Glutamatergic neuron (in vitro differentiated cells): ENCODE measurements around the gene SUMF1. TPM values are rescaled to one million over a fixed set of nuclear protein-coding genes. Genes with fewer than 3 reads are reported as not detected.
A peak's percentile ranks its signal among the peaks of the same experiment; 100 is the strongest.

Experiments
- DNase-seq: peaks from one replicate; pipeline ENCODE4 v3.0.0; 2022
- H3K27ac Mint-ChIP-seq: one replicate; pipeline ENCODE4 v1.8.0; 2020; ENCODE audit warnings: mild to moderate bottlenecking, mixed read lengths, inconsistent platforms; ENCODE audit not compliant: unreplicated experiment
- H3K27me3 Mint-ChIP-seq: one replicate; pipeline ENCODE4 v1.8.0; 2020; ENCODE audit warnings: mild to moderate bottlenecking, moderate library complexity, mixed read lengths, inconsistent platforms; ENCODE audit not compliant: unreplicated experiment
- H3K36me3 Mint-ChIP-seq: one replicate; pipeline ENCODE4 v1.8.0; 2020; ENCODE audit warnings: mild to moderate bottlenecking, mixed read lengths, inconsistent platforms; ENCODE audit not compliant: unreplicated experiment
- H3K4me1 Mint-ChIP-seq: one replicate; pipeline ENCODE4 v1.8.0; 2020; ENCODE audit warnings: mild to moderate bottlenecking, low read depth, mixed read lengths, inconsistent platforms; ENCODE audit not compliant: unreplicated experiment
- H3K4me3 Mint-ChIP-seq: one replicate; pipeline ENCODE4 v1.8.0; 2020; ENCODE audit warnings: mild to moderate bottlenecking, mixed read lengths, inconsistent platforms; ENCODE audit not compliant: unreplicated experiment
- H3K9me3 Mint-ChIP-seq: one replicate; pipeline ENCODE4 v1.8.0; 2020; ENCODE audit warnings: mild to moderate bottlenecking, moderate library complexity, mixed read lengths, inconsistent platforms; ENCODE audit not compliant: unreplicated experiment
- CTCF ChIP-seq: fragments of 200-600 bp; sonication (generic); IDR thresholded peaks from one replicate; pipeline ENCODE4 v1.5.0; 2021; ENCODE audit not compliant: partially characterized antibody, unreplicated experiment
- total RNA-seq: library from RNA; stranded (reverse); fragmentation: NEBNext Ultra II Directional; extraction: Animal tissue kit (Norgen Biotek cat#: 25700); gene quantifications from one replicate; pipeline ENCODE4 v1.2.1, GENCODE V29; 2021; ENCODE audit not compliant: unreplicated experiment

Gene SUMF1
- total RNA-seq, 1 donor from 2014 or later = 7.2 TPM

DNA sequence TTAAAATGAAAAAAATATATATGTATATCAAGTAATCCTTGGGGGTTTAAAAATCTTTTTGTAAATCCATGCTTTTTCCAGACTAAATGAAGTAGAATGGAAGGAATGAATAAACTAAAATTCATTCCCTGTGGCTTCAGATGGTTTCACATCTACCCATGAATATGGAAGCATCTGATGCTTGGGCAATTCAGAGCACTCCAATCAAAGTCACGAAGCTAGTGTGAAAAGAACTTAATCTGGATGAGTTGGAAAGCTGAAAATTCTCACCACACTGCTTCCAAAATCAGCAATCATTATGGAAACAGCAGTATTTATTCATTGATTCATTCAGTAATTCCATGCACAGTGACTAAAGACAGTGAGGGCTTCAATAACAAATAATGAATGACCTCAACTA, 55.2 kb downstream of the SUMF1 start:
- peaks cover 31% of the 10 kb centered on the region for H3K4me1 Mint-ChIP-seq
- H3K36me3 Mint-ChIP-seq = no peaks in the 10 kb centered on the region
- H3K27ac Mint-ChIP-seq = no peak overlapping the region
- no peaks in the 10 kb centered on the region for H3K9me3 Mint-ChIP-seq
- H3K4me3 Mint-ChIP-seq = no peak overlapping the region
- no peak for DNase-seq
- TF ChIP-seq CTCF = no peak
- no peaks in the 10 kb centered on the region for H3K27me3 Mint-ChIP-seq

DNA sequence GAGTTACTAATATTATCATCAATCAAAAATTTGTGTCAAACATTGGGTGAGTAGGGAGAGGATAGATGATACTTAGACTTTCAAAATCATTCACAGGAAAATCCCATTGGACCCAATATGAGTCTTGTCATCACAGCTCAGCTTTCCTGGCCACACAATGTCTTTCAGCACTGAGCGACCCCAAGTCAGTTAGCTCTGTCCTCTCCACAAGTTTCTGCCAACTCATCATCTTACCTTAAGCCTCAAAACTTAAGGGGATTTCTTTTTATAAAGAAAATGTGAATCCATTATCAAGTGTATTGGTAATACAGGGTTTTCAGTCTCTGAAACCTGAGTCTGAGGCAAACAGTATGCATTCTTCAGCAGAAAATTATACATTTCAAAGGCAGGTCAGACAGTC, 55.8 kb downstream of the SUMF1 start:
- H3K36me3 Mint-ChIP-seq = no peaks in the 10 kb centered on the region
- peaks cover 31% of the 10 kb centered on the region for H3K4me1 Mint-ChIP-seq
- no peaks in the 10 kb centered on the region for H3K27me3 Mint-ChIP-seq
- H3K27ac Mint-ChIP-seq = no peak overlapping the region
- H3K4me3 Mint-ChIP-seq = no peak overlapping the region
- no peaks in the 10 kb centered on the region for H3K9me3 Mint-ChIP-seq
- DNase-seq = no peak
- TF ChIP-seq CTCF = no peak

DNA sequence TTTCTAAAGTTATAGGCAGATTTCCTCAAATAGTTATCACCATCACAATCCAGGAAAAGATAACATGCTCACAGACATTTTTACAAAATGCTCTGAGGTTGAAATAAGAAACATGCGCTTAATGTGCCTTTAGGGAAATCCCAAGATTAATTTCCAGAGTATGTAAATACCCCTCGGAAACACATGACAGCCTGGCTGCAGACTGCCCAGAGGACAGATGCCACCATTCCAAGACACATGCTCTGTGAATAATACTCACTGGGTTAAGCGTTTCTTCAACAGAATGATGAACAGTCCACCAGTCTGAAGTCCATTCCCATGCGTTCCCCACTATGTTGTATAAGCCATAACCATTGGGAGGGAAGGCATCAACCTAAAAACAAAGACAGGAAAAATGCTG, 56.5 kb downstream of the SUMF1 start:
- peak overlapping the region; percentile 46 for H3K27ac Mint-ChIP-seq
- no peak for TF ChIP-seq CTCF
- H3K9me3 Mint-ChIP-seq = no peaks in the 10 kb centered on the region
- H3K36me3 Mint-ChIP-seq = no peaks in the 10 kb centered on the region
- no peak for DNase-seq
- H3K4me1 Mint-ChIP-seq = peaks cover 31% of the 10 kb centered on the region
- no peak overlapping the region for H3K4me3 Mint-ChIP-seq
- H3K27me3 Mint-ChIP-seq = no peaks in the 10 kb centered on the region

DNA sequence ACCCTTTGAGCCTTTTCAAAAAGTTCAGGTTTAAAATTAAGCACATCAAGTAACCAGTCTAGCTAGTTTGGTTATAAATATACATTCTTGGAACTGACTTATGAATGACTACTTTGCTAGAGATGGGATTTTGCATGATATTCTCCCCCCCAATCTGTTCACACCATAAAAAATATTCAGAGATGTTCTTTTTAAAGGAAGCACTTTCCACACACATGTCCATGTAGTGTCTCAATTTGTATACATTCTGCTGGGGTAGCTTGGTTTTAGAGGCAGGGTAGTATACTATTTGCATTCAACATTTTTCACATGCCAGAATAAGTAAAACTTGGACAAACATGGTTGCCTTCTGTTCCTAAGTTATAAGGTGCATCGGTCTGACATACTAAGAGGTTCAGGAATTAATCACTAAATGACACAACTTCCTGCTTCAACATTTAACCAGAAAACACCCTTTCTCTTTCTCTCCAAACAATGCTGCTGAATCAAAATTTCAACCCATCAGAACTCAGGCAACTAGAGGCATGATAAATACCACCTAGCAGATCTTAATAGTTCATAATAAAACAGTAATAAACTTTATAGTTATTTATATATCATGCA, 57.0 kb downstream of the SUMF1 start:
- Mint-ChIP-seq H3K4me1 (peaks cover 31% of the 10 kb centered on the region), H3K4me3 (no peak overlapping the region), H3K36me3 (no peaks in the 10 kb centered on the region), H3K27me3 (no peaks in the 10 kb centered on the region), H3K9me3 (no peaks in the 10 kb centered on the region), H3K27ac (no peak overlapping the region)
- DNase-seq = no peak
- TF ChIP-seq CTCF = no peak

DNA sequence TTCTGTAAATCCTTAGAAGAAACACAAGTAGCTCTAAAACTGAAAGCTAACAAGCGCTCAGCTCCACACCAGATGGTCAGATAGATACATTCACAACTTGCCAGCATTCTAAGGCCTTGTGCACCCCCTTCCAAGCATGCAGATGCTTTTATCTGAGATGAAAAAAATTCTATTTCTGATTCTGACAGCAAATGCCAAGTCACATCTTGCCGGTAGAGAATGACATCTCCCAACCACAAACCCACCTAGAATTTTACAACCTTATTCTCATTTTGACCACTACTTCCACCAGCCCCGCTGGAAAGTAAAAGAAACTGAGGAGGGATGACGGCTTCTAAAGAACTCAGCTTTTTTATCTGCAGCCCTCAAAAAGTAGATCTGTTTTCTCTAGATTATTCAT, 57.7 kb downstream of the SUMF1 start:
- peaks cover 28% of the 10 kb centered on the region for H3K4me1 Mint-ChIP-seq
- no peaks in the 10 kb centered on the region for H3K36me3 Mint-ChIP-seq
- DNase-seq = no peak
- H3K4me3 Mint-ChIP-seq = no peak overlapping the region
- no peak overlapping the region for H3K27ac Mint-ChIP-seq
- no peaks in the 10 kb centered on the region for H3K27me3 Mint-ChIP-seq
- no peak for TF ChIP-seq CTCF
- no peaks in the 10 kb centered on the region for H3K9me3 Mint-ChIP-seq
